ENCODE data around the gene PRKCB.

- TF ChIP-seq CTCF (IDR thresholded peaks at IDR 0.05; ENCODE audit: insufficient read depth, low read length) = no peak
- TF ChIP-seq REST (IDR thresholded peaks at IDR 0.05; ENCODE audit: insufficient replicate concordance, low read depth) = no peak
Observed at GRCh38 chr16:24195221-24195620, 359.4 kb downstream of the PRKCB start.

Data from HL-60 (cell line).